ENCODE data around the gene KLHL36. TPM values are rescaled to one million over a fixed set of nuclear protein-coding genes. Genes with fewer than 3 reads are reported as not detected.

Gene KLHL36
- total RNA-seq, 2 experiments from 2014 or later: 58.9 to 66.1 TPM

DNA sequence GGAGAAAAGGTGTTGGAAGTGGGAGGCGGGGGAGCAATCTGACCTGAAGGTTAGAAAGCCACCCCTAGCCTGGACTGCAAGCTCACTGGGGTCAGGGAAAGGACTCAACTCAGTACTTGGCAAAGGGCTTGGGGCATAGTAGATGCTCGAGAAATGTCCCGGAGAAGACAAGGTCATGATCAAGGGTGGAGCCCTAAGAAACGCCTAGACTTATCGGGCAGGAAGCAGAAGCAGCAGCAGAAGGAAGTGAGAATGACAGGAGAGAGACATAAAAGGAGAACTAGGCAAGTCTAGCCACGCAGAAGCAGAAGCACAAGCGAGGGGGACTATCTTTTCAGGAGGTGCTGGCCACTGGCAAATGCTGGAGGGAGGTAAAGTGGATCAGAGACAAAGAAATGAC is 40.6 kb upstream of the KLHL36 start:
- intact Hi-C loops (cut with micrococcal nuclease; ENCODE audit: unreplicated experiment): loop anchor here (1.0 kb wide), 1 partner anchor 8 kb away; no protein-coding TSS in a partner anchor
- H3K36me3 ChIP-seq (ENCODE audit: insufficient read depth, low read length): peaks cover 82% of the 10 kb centered on the region
- no peaks in the 10 kb centered on the region for H3K9me2 ChIP-seq (ENCODE audit: insufficient read depth, low read length)
- BruUV-seq (replicated peaks): no TSS peak
- peak overlapping the region; percentile 58 for H3K27ac ChIP-seq (ENCODE audit: low read depth, low read length, poor library complexity, severe bottlenecking)
- H3K4me3 ChIP-seq (ENCODE audit: low read depth, low read length, poor library complexity, severe bottlenecking): peak overlapping the region; percentile 31
- H3K79me2 ChIP-seq (ENCODE audit: insufficient read depth, low read depth, low read length): peaks cover 89% of the 10 kb centered on the region
- H4K20me1 ChIP-seq (ENCODE audit: insufficient read depth, low read length): peaks cover 13% of the 10 kb centered on the region; the same call in 1 of the 2 replicates
- peak overlapping the region; percentile 66 for H3K4me2 ChIP-seq (ENCODE audit: low read length)
- ChIA-PET CTCF (ENCODE audit: unreplicated experiment) (no interaction called here), POLR2A (interaction anchor here (1.0 to 1.8 kb wide), 6 partner anchors 8 to 68 kb away, joined by 3 to 6 read pairs (median 4); no protein-coding TSS in a partner anchor)
- DNase-seq (ENCODE audit: low spot score): peak; percentile 79
- peaks cover 83% of the 10 kb centered on the region for H3K4me1 ChIP-seq (ENCODE audit: insufficient read depth, low read length, poor library complexity, severe bottlenecking)
- TF ChIP-seq EZH2phosphoT487 (IDR thresholded peaks at IDR 0.05; ENCODE audit: borderline replicate concordance, low read depth, low read length): no peak
- TF ChIP-seq, protein P1, sequence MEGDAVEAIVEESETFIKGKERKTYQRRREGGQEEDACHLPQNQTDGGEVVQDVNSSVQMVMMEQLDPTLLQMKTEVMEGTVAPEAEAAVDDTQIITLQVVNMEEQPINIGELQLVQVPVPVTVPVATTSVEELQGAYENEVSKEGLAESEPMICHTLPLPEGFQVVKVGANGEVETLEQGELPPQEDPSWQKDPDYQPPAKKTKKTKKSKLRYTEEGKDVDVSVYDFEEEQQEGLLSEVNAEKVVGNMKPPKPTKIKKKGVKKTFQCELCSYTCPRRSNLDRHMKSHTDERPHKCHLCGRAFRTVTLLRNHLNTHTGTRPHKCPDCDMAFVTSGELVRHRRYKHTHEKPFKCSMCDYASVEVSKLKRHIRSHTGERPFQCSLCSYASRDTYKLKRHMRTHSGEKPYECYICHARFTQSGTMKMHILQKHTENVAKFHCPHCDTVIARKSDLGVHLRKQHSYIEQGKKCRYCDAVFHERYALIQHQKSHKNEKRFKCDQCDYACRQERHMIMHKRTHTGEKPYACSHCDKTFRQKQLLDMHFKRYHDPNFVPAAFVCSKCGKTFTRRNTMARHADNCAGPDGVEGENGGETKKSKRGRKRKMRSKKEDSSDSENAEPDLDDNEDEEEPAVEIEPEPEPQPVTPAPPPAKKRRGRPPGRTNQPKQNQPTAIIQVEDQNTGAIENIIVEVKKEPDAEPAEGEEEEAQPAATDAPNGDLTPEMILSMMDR (conservative IDR thresholded peaks at IDR 0.05; ENCODE audit: low read length): no peak
- peaks cover 5% of the 10 kb centered on the region; the same call in 1 of the 2 replicates for H3K9me3 ChIP-seq (ENCODE audit: low read length)
- H2AFZ ChIP-seq (ENCODE audit: low read length): no peak overlapping the region

DNA sequence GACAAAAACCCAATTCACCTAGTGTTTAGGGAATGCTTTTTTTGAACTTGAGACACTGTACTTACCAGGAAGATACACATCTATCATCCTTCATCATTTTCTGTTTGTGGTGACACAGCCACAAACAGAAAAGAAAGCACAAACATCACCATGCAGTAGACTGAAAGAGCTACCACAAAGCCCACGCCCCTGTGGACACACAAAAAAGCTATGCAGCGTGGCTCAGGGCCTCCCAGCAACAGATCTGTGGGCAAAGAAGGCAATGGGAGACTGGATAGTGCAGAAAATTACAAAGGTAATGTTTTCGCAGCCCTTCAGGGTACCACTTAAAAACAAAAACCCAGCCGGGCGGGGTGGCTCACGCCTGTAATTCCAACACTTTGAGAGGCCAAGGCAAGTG is 40.0 kb upstream of the KLHL36 start:
- TF ChIP-seq, protein P1 (conservative IDR thresholded peaks at IDR 0.05; ENCODE audit: low read length): no peak
- TF ChIP-seq EZH2phosphoT487 (IDR thresholded peaks at IDR 0.05; ENCODE audit: borderline replicate concordance, low read depth, low read length): no peak
- peak overlapping the region; percentile 58 for H3K27ac ChIP-seq (ENCODE audit: low read depth, low read length, poor library complexity, severe bottlenecking)
- peaks cover 77% of the 10 kb centered on the region for H3K4me1 ChIP-seq (ENCODE audit: insufficient read depth, low read length, poor library complexity, severe bottlenecking)
- no peaks in the 10 kb centered on the region for H3K9me2 ChIP-seq (ENCODE audit: insufficient read depth, low read length)
- no TSS peak for BruUV-seq (replicated peaks)
- H3K4me2 ChIP-seq (ENCODE audit: low read length): peak overlapping the region; percentile 66
- CTCF ChIA-PET (ENCODE audit: unreplicated experiment): no interaction called here
- no peak overlapping the region for H2AFZ ChIP-seq (ENCODE audit: low read length)
- peak overlapping the region; percentile 31 for H3K4me3 ChIP-seq (ENCODE audit: low read depth, low read length, poor library complexity, severe bottlenecking)
- peaks cover 81% of the 10 kb centered on the region for H3K36me3 ChIP-seq (ENCODE audit: insufficient read depth, low read length)
- intact Hi-C loops (cut with micrococcal nuclease; ENCODE audit: unreplicated experiment): no loop called here
- POLR2A ChIA-PET: interaction anchor here (0.9 to 1.8 kb wide), 7 partner anchors 8 to 94 kb away, joined by 3 to 6 read pairs (median 3); no protein-coding TSS in a partner anchor
- peaks cover 13% of the 10 kb centered on the region; the same call in 1 of the 2 replicates for H4K20me1 ChIP-seq (ENCODE audit: insufficient read depth, low read length)
- no peak for DNase-seq (ENCODE audit: low spot score)
- H3K9me3 ChIP-seq (ENCODE audit: low read length): peaks cover 5% of the 10 kb centered on the region; the same call in 1 of the 2 replicates
- peaks cover 85% of the 10 kb centered on the region for H3K79me2 ChIP-seq (ENCODE audit: insufficient read depth, low read depth, low read length)

DNA sequence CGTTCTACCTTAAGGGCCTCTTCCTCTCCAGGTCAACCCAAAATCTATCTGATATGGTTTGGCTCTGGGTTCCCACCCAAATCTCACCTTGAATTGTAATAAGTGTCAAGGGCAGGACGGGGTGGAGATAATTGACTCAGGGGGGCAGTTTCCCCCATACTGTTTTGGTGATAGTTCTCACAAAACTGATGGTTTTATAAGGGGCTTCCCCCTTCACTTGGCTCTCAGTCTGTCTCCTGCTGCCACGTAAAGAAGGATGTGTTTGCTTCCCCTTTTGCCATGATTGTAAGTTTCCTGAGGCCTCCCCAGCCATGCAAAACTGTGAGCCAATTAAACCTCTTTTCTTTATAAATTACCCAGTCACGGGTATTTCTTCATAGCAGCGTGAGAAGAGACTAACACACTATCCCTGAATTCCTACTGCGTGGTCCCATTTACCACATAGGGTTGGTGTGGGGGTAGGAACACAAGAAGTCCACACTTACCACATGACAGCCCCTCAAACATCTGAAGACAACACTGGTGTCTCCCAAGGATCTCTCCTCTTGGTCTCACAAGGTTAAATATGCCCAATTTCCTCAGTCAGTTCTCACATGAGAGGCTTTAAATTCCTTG is 38.6 kb upstream of the KLHL36 start:
- ChIA-PET CTCF (ENCODE audit: unreplicated experiment) (no interaction called here), POLR2A (interaction anchor here (1.5 kb wide), 1 partner anchor 9 kb away, joined by 5 read pairs; no protein-coding TSS in a partner anchor)
- H3K4me1 ChIP-seq (ENCODE audit: insufficient read depth, low read length, poor library complexity, severe bottlenecking): peaks cover 71% of the 10 kb centered on the region
- H4K20me1 ChIP-seq (ENCODE audit: insufficient read depth, low read length): peaks cover 13% of the 10 kb centered on the region
- no peak overlapping the region for H2AFZ ChIP-seq (ENCODE audit: low read length)
- peak overlapping the region; percentile 58 for H3K27ac ChIP-seq (ENCODE audit: low read depth, low read length, poor library complexity, severe bottlenecking)
- TF ChIP-seq, protein P1 (conservative IDR thresholded peaks at IDR 0.05; ENCODE audit: low read length): no peak
- no peaks in the 10 kb centered on the region for H3K9me2 ChIP-seq (ENCODE audit: insufficient read depth, low read length)
- H3K9me3 ChIP-seq (ENCODE audit: low read length): peaks cover 5% of the 10 kb centered on the region; the same call in 1 of the 2 replicates
- no TSS peak for BruUV-seq (replicated peaks)
- peaks cover 90% of the 10 kb centered on the region for H3K79me2 ChIP-seq (ENCODE audit: insufficient read depth, low read depth, low read length)
- no peak for DNase-seq (ENCODE audit: low spot score)
- peak overlapping the region; percentile 23 for H3K4me3 ChIP-seq (ENCODE audit: low read depth, low read length, poor library complexity, severe bottlenecking)
- peaks cover 88% of the 10 kb centered on the region for H3K36me3 ChIP-seq (ENCODE audit: insufficient read depth, low read length)
- peak overlapping the region; percentile 66 for H3K4me2 ChIP-seq (ENCODE audit: low read length)
- intact Hi-C loops (cut with micrococcal nuclease; ENCODE audit: unreplicated experiment): no loop called here

Data from OCI-LY7 (cell line).